ENCODE results near the gene FOCAD.
A peak's percentile ranks its signal among the peaks of the same experiment; 100 is the strongest.
"Not testable (repeated sequence)": the region's sequence is repeated elsewhere in the genome, so short reads cannot be mapped to it uniquely, and the experiment has no call there.

Gene FOCAD

DNA sequence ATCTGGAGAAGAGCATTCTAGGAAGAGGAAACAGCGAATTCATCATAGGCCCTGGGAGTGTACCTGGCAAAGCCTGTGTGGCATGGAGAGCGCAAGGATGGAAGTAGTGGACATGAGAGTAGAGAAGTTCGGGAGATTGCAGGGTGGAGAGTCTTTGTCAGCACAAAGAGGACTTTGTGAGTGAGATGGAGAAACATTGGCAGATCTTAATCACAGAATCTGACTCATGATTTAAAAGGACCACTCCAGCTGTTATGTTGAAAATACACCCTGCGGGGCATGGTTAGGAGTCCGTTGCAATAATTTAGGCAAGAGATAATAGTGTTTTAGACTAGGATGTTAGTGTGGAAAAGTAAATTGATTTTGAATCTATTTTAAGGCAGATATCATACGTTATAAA is 230.5 kb downstream of the FOCAD start:
- no peaks in the 10 kb centered on the region for H3K27me3 Mint-ChIP-seq
- no peak overlapping the region for H3K27ac Mint-ChIP-seq
- no peaks in the 10 kb centered on the region for H3K4me1 Mint-ChIP-seq
- H3K4me3 Mint-ChIP-seq: no peak overlapping the region
- no peaks in the 10 kb centered on the region for H3K9me3 Mint-ChIP-seq
- peaks cover 36% of the 10 kb centered on the region for H3K36me3 Mint-ChIP-seq

DNA sequence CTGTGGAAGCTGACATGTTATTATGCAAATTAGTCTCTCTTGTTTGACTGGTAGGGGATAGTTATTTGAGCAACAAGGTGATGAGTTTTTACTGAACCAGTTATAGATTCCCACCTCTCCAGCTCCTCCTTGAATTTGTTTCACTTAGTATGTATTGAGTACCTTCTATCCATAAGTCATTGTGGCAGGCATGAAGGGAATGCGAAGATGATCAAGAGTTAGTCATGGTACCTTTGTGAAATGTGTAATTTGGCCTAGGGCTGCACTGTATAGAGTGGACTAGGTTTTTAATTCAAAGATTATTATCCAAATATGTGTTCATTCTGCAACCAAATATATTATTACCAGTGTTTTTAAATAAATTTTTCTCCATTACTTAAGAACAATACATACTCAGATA is 237.3 kb downstream of the FOCAD start:
- H3K4me1 Mint-ChIP-seq: no peaks in the 10 kb centered on the region
- H3K4me3 Mint-ChIP-seq: no peak overlapping the region

DNA sequence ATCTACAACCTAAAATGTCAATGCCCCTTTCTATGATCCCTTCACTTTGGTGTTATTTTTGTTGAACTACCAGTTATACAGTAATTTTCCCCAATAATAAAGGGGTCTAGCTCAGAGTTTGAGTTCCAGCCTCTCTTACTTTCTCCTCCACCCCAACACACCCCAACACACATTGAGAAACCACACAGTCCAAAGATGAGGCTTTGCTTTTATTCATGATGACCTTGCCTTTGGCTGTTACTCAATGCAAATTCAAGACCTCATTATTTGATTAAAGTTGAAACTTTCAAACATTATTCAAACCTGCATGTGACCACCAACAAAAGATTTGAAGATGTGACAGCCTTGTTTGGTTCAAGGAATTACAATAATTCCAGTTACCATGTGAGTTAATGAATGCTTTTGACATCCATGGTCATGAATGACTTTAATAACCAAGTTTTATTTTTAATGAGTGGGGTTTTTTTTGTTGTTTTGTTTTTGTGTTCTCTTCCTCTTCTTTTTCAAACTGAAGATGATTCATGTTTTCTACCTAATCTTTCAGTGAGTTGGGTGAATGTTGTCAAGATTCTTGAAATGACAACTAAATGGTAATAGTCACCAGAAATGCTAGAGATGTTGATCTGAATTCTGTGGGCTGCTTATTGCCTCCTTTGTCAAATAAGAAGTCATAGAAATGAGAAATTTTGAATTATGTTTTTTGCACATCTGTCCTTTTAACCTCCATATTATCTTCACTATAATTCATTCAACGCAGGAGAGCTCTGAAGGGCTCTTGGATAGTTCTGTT is 241.4 kb downstream of the FOCAD start:
- Mint-ChIP-seq H3K4me3 (no peak overlapping the region), H3K4me1 (peaks cover 6% of the 10 kb centered on the region), H3K9me3 (no peaks in the 10 kb centered on the region), H3K27me3 (no peaks in the 10 kb centered on the region), H3K36me3 (peaks cover 10% of the 10 kb centered on the region), H3K27ac (no peak overlapping the region)

More for the DNA sequence above, 237.3 kb downstream of the FOCAD start:
- no peak overlapping the region for H3K27ac Mint-ChIP-seq
- H3K27me3 Mint-ChIP-seq: no peaks in the 10 kb centered on the region
- peaks cover 28% of the 10 kb centered on the region for H3K36me3 Mint-ChIP-seq
- no peaks in the 10 kb centered on the region for H3K9me3 Mint-ChIP-seq

DNA sequence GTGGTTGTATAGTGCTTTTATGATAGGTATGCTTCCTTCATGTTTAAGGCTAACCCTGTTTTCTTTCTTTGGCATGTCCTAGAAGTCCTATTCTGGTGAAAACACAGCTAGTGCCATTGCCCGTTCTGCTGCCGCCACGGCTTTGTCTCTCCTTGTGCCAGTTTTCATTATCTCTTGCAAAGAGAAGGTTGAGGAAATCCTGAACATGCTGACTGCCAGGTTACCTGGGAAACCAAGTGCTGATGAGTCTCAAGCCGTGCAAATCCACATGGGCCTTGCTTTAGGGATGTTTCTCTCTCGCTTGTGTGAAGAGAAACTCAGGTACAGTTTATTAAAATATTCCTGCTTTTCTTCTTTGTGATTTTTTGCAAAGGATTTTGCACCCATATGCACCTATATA is 245.2 kb downstream of the FOCAD start:
- Mint-ChIP-seq H3K9me3 (no peaks in the 10 kb centered on the region), H3K36me3 (peaks cover 15% of the 10 kb centered on the region), H3K27ac (no peak overlapping the region), H3K4me1 (peaks cover 6% of the 10 kb centered on the region), H3K27me3 (no peaks in the 10 kb centered on the region), H3K4me3 (no peak overlapping the region)

DNA sequence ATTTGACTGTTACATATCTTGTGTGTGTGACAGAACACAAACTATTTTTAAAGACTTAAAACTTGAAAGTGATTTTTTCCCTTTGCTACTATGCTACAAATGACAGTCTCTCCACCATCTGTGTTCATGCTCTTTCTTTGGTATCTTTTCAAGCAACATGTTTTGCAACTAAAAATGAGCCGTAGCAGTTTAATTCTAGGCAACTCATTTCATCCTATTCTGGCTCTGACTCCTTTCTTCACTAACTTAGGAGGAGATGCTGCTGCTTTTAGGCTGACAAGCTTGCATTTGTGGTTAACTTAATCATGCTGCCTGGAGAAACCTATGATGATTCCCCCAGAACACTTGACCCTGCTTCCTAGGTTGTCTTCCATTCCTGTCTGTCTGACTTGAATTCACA is 246.8 kb downstream of the FOCAD start:
- peaks cover 8% of the 10 kb centered on the region for H3K36me3 Mint-ChIP-seq
- H3K4me3 Mint-ChIP-seq: no peak overlapping the region
- H3K9me3 Mint-ChIP-seq: no peaks in the 10 kb centered on the region
- no peak overlapping the region for H3K27ac Mint-ChIP-seq
- H3K4me1 Mint-ChIP-seq: peaks cover 6% of the 10 kb centered on the region
- no peaks in the 10 kb centered on the region for H3K27me3 Mint-ChIP-seq

DNA sequence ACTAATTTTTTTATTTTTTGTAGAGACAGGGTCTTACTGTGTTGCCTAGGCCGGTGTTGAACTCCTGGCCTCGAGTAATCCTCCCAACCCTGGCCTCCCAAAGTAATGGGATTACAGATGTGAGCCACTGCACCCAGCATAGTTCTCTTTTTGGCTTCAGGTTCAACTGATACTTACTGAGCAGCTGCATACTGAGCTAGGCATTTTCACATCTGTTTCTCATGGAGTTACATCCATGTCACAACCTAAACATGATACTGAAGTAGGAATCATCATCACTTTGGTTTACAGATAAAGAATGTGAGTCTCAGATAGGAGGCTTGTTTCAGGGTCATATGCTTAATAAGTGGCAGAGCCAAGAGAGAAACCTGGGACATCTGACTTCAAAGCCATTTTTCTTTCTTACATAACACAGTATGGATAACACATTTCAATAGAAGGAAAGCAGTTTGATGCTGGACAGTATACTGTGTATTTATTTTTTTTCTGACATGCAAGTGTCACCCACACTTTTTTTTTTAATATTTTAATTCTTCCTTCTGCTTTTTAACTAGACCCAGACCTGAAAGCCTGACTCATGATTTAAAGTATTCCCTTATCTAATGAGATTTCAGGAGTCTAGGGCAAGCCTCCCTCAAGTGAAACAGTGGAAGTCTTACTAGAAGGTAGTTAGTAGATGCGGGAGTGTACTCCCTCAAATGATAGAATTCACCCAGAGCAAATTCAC is 256.6 kb downstream of the FOCAD start:
- H3K4me1 Mint-ChIP-seq: peaks cover 5% of the 10 kb centered on the region
- H3K4me3 Mint-ChIP-seq: peak overlapping the region; percentile 24
- H3K27ac Mint-ChIP-seq: no peak overlapping the region
- H3K27me3 Mint-ChIP-seq: no peaks in the 10 kb centered on the region
- peaks cover 7% of the 10 kb centered on the region for H3K36me3 Mint-ChIP-seq
- H3K9me3 Mint-ChIP-seq: no peaks in the 10 kb centered on the region

DNA sequence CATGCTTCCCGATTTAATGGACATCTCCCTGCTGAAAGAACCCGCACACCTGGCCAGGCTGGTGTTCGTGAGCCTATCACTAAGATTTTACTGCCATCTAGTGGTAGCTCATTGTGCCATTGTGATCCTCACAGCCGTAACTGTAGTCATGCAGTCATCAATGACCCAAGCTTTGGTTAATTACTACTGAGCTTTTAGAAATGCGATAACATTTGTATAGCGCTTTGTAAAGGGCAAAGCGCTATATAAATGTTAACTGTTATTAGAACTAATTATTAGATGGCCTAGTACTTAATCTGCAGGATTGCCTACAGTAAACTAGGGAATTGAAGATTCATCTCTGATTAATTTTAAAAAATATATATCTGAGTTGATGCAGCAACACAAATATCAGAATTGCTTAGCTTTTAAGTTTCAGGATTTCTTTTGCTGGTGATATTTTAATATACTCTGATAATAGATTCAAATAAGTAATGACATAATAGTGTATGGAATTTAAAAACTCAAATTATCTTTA is 257.2 kb downstream of the FOCAD start:
- H3K4me1 Mint-ChIP-seq: peaks cover 5% of the 10 kb centered on the region
- H3K4me3 Mint-ChIP-seq: peak overlapping the region; percentile 24
- H3K9me3 Mint-ChIP-seq: no peaks in the 10 kb centered on the region
- peaks cover 6% of the 10 kb centered on the region for H3K36me3 Mint-ChIP-seq
- H3K27me3 Mint-ChIP-seq: no peaks in the 10 kb centered on the region
- H3K27ac Mint-ChIP-seq: no peak overlapping the region

DNA sequence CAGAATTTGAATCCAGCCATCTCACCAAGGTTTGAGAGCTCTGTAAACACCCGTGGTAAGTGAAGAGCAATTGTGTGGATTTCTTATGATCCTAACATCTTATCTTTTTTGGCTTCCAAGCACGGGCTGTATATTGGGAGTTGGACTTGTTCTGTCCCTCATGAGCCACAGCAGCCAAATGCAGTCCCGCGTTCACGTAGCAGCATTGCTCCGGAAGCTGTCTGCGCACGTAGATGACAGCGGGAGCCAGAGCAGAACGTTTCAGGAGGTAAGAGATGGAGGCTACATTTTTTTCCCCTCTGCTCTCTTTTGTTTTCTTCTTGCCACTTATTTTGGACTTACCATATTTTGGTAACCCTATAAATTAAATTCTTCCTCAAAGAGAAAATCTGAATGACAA is 260.4 kb downstream of the FOCAD start:
- peaks cover 5% of the 10 kb centered on the region for H3K4me1 Mint-ChIP-seq
- no peaks in the 10 kb centered on the region for H3K9me3 Mint-ChIP-seq
- H3K27me3 Mint-ChIP-seq: no peaks in the 10 kb centered on the region
- peaks cover 8% of the 10 kb centered on the region for H3K36me3 Mint-ChIP-seq
- H3K4me3 Mint-ChIP-seq: no peak overlapping the region
- H3K27ac Mint-ChIP-seq: no peak overlapping the region

DNA sequence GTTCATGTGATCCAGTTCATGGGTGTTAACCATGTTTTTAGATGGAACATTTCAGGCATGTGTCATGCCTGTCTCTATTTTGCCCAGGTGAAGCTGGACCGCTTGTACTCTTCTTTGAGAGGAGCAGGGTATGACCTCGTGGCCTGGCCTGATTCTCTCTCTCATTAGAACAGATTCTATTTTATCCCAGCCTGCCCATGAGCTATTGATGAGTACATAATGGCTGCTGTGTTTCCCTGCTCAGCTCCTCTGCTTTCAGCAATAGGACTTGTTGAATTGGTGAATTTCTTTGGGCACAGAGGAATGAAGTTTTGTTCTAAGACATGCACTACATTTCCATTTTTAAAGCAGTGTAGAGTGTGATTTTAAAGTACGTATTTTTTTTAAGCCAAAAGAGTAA is 261.2 kb downstream of the FOCAD start:
- Mint-ChIP-seq H3K9me3 (no peaks in the 10 kb centered on the region), H3K27me3 (no peaks in the 10 kb centered on the region), H3K36me3 (peaks cover 8% of the 10 kb centered on the region), H3K4me3 (no peak overlapping the region), H3K4me1 (peaks cover 5% of the 10 kb centered on the region), H3K27ac (no peak overlapping the region)

DNA sequence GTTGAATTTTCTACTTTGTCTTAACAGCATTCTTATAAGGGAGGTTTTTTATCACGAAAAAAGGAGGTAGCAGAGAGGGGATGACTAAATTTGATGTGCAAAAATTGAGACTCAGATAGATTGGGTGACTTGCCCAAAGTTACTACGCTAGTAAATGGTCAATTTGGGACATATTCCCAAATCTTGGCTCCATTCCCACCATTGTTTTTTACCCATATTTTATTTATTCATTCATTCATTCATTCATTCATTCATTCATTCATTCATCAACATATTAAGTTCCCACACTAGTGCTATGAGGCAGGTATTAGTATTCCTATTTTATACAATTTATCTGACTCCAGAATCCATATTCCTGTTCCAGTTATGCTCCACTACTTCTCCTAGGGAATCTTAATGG is 261.8 kb downstream of the FOCAD start:
- Mint-ChIP-seq H3K27me3 (no peaks in the 10 kb centered on the region), H3K4me3 (no peak overlapping the region), H3K36me3 (peaks cover 12% of the 10 kb centered on the region), H3K27ac (no peak overlapping the region), H3K4me1 (peaks cover 4% of the 10 kb centered on the region), H3K9me3 (no peaks in the 10 kb centered on the region)

DNA sequence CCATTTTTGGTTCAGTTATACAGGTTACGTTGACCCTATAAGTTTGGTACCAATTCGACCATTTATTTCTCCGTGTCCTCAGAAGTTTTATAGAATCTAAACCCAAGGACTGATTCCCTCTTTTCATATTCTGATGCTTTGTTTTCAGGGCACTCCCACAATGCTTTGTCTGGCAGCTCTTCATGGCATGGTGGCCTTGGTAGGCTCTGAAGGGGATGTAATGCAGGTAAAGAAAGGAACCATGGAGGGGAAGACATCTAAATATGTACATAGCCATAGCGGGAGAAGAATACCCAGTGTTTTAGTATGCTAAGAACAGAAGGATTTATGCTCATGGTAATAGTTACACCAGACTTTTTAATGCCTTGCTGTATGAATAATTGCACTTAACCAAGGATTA is 264.6 kb downstream of the FOCAD start:
- Mint-ChIP-seq H3K36me3 (peaks cover 23% of the 10 kb centered on the region), H3K27ac (no peak overlapping the region)

DNA sequence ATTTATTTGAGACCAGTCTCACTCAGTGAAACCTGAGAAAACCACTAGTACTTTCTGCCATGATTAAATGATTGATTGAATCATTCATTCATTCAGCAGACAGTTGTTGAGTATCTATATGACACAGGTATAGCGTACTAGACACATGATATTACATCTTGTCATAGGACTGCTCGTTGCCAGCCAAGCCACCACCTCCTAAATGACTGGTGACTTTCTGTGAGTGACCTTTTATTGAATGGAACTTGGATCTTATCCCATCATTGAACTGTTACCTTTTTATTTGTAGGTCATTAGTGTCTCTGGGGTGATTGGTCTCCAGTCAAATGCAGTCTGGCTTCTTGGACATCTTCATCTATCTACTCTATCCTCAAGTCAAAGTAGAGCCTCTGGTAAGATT is 266.6 kb downstream of the FOCAD start:
- H3K36me3 Mint-ChIP-seq: peaks cover 26% of the 10 kb centered on the region

More for the DNA sequence above, 264.6 kb downstream of the FOCAD start:
- H3K4me1 Mint-ChIP-seq: no peaks in the 10 kb centered on the region
- H3K4me3 Mint-ChIP-seq: no peak overlapping the region
- no peaks in the 10 kb centered on the region for H3K27me3 Mint-ChIP-seq
- no peaks in the 10 kb centered on the region for H3K9me3 Mint-ChIP-seq

DNA sequence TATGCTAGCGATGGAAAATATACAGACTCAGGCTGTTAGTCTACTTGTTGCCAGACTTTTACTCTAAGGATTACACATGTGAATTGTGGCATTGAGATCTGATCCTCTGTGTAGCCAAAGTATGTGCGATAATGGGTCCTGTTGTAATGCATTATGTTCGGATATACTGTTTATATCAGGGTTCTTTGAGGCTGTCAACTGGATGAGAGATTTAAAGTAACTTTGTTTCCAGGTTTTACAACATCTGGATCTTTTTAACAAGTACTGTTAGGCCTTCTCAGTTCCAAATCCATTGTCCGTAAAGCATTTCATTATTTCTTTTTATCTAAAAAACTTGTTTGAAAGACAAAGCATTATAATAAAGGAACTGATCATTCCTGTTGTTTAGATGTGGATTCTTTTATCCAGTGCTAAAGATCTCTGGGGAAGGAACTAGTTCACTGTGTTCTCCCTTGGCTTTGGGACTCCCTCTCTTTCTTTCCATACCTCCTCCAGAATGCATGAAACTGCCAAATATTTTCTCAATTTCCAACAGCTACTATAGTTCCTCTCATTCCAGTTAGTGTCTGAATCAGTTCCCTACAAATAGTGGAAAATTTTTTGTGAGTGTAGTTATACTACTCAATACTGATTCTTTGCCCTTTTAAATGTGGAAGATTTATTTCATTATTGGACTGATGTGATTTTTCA is 278.6 kb downstream of the FOCAD start:
- Mint-ChIP-seq H3K36me3 (peaks cover 29% of the 10 kb centered on the region), H3K4me3 (no peak overlapping the region), H3K4me1 (no peaks in the 10 kb centered on the region), H3K27ac (no peak overlapping the region), H3K9me3 (peaks cover 5% of the 10 kb centered on the region), H3K27me3 (no peaks in the 10 kb centered on the region)

More for the DNA sequence above, 266.6 kb downstream of the FOCAD start:
- Mint-ChIP-seq H3K4me1 (no peaks in the 10 kb centered on the region), H3K27ac (no peak overlapping the region), H3K4me3 (no peak overlapping the region), H3K9me3 (no peaks in the 10 kb centered on the region), H3K27me3 (no peaks in the 10 kb centered on the region)

DNA sequence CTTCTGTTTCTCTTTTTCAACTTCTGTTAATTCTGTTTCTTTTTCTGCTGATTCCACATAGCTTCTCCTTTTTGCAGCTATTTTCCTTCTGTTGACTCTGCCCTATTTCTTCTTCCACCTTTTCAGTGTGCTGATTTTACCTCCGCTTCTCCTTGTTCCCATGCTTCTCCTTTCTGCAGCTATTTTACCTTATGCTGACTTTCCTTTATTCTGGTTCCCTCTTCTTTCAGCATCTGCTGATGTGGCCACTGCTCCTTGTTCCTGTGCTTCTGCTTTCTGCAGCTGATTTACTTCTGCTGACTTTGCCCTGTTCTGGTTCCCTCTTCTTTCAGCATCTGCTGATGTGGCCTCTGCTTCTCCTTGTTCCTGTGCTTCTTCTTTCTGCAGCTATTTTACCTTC is 288.6 kb downstream of the FOCAD start:
- H3K9me3 Mint-ChIP-seq: peaks cover 7% of the 10 kb centered on the region
- H3K36me3 Mint-ChIP-seq: peaks cover 34% of the 10 kb centered on the region
- H3K27ac Mint-ChIP-seq: no peak overlapping the region
- no peaks in the 10 kb centered on the region for H3K27me3 Mint-ChIP-seq
- H3K4me3 Mint-ChIP-seq: no peak overlapping the region
- no peaks in the 10 kb centered on the region for H3K4me1 Mint-ChIP-seq

DNA sequence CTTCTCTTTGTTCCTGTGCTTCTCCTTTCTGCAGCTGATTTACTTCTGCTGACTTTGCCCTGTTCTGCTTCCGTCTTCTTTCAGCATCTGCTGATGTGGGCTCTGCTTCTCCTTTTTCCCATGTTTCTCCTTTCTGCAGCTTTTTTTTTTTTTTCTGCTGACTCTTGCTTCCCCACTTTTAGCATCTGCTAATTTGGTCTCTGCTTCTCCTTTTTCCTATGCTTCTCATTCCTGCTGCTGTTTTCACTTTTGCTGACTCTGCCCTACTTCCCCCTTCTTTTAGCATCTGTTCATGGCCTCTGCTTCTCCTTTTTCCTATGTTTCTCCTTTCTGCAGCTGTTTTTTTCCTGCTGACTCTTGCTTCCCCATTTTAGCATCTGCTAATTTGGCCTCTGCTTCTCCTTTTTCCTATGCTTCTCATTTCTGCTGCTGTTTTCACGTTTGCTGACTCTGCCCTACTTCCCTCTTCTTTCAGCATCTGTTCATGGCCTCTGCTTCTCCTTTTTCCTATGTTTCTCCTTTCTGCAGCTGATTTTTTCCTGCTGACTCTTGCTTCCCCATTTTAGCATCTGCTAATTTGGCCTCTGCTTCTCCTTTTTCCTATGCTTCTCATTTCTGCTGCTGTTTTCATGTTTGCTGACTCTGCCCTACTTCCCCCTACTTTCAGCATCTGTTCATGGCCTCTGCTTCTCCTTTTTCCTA is 289.3 kb downstream of the FOCAD start:
- peaks cover 33% of the 10 kb centered on the region for H3K36me3 Mint-ChIP-seq
- H3K27ac Mint-ChIP-seq, H3K4me1 Mint-ChIP-seq, H3K27me3 Mint-ChIP-seq, H3K9me3 Mint-ChIP-seq, H3K4me3 Mint-ChIP-seq: not testable (repeated sequence)

All from activated naive CD4-positive, alpha-beta T cell treated with anti-CD3 and anti-CD28 coated beads, Interleukin-2, amount 50 U/mL, for 24 hours (primary cell).